ENCODE measurements around the gene ACVR1. TPM values are rescaled to one million over a fixed set of nuclear protein-coding genes. Genes with fewer than 3 reads are reported as not detected.
A peak's percentile ranks its signal among the peaks of the same experiment; 100 is the strongest.

The ACVR1 gene
- total and polyA plus RNA-seq, 5 donors from 2014 or later = 14.1 to 64.2 (median 19.4) TPM

DNA sequence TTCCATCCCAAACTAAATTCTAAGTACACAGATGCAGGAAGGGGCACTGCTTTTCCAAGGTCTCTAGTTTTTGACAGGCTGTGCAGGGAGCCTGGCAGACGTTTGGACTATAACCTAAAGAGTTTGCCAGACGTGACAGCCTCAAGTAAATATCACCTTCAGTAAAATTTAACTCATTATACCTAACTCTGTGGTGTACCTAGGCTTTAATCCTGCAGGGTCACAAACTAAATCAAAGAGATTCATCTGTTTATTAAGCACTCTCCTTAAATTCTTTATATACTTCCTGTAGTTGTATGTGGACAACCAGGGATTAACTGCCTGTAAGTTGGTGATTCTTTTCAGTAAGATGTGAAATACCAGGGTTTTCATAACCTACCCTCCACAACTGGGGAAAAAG lies 92.9 kb downstream of the ACVR1 start:
- no peak for DNase-seq

DNA sequence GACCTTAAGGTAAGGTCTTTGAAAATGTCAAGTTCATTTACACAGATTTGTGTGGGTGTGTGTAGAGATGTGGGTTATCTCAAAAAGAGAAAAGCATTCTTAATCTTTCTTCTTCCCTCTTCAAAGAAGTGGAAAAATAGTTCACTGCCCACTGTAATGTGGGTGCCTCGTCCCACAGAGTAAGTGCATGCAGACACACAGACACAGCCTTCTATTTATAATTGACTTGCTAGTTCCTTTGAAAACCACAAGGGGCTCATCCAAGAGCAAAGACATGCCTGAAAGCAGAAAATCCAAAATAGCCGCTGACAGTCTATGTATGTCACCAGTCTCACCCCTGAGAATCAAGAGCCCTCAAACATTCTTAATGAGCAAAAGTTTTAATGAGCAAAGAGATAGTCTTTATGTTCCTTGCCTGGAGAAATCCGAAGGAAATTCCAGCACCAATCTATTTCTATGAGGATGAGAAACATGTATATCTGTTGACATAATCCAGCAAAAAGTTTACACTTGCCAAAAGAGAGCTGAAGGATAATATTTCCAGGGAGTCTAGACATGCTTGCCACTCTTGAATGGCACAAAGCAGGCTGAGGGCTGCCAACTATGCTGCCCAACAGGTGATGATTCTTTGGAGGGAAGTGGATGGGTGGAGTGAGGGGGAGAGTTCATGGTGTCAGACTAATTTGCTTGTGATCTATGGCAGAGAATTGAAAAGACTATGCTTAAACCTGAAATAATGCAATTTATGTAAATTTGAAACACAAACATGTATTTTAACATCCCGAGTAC lies 93.9 kb downstream of the ACVR1 start:
- ATAC-seq (ENCODE audit: low read depth in 2 of 2) (no peak), DNase-seq (peak in 1 of 3 donors; percentile 46)
- Histone ChIP-seq H3K4me3 (ENCODE audit: low read depth, low read length) (no peak overlapping the region), H3K9me3 (ENCODE audit: control insufficient read depth in 2 of 2, low read length in 2 of 2) (no peaks in the 10 kb centered on the region), H3K27me3 (ENCODE audit: control insufficient read depth, insufficient read depth, low read length) (no peaks in the 10 kb centered on the region), H3K27ac (ENCODE audit: insufficient read depth, low read length, poor library complexity, severe bottlenecking) (no peak overlapping the region), H3K4me1 (ENCODE audit: control insufficient read depth, insufficient read depth, low read length, poor library complexity, severe bottlenecking) (peaks cover 24% of the 10 kb centered on the region), H3K36me3 (ENCODE audit: control insufficient read depth, insufficient read depth, low read length) (peaks cover 30% of the 10 kb centered on the region)
- Mint-ChIP-seq H3K9me3 (no peaks in the 10 kb centered on the region), H3K4me3 (peak overlapping the region in 1 of 4 donors; percentile 4), H3K4me1 (peaks cover 19 to 45% (median 40%) of the 10 kb centered on the region in 4 donors), H3K27ac (peak overlapping the region; percentile 62 to 81 (median 76)), H3K27me3 (no peaks in the 10 kb centered on the region), H3K36me3 (peaks cover 24% of the 10 kb centered on the region)

More for the DNA sequence above, 92.9 kb downstream of the ACVR1 start:
- Mint-ChIP-seq H3K27ac (peak overlapping the region in 1 of 3 donors; percentile 81), H3K36me3 (peaks cover 20% of the 10 kb centered on the region), H3K9me3 (no peaks in the 10 kb centered on the region), H3K4me3 (no peak overlapping the region), H3K27me3 (no peaks in the 10 kb centered on the region), H3K4me1 (peaks cover 19 to 49% (median 42%) of the 10 kb centered on the region in 4 donors)
- Histone ChIP-seq H3K4me3 (ENCODE audit: low read depth, low read length) (no peak overlapping the region), H3K36me3 (ENCODE audit: control insufficient read depth, insufficient read depth, low read length) (peaks cover 29% of the 10 kb centered on the region), H3K27me3 (ENCODE audit: control insufficient read depth, insufficient read depth, low read length) (no peaks in the 10 kb centered on the region), H3K9me3 (ENCODE audit: control insufficient read depth in 2 of 2, low read length in 2 of 2) (no peaks in the 10 kb centered on the region), H3K4me1 (ENCODE audit: control insufficient read depth, insufficient read depth, low read length, poor library complexity, severe bottlenecking) (peaks cover 24% of the 10 kb centered on the region), H3K27ac (ENCODE audit: insufficient read depth, low read length, poor library complexity, severe bottlenecking) (no peak overlapping the region)
- ATAC-seq (ENCODE audit: low read depth in 2 of 2) = no peak

DNA sequence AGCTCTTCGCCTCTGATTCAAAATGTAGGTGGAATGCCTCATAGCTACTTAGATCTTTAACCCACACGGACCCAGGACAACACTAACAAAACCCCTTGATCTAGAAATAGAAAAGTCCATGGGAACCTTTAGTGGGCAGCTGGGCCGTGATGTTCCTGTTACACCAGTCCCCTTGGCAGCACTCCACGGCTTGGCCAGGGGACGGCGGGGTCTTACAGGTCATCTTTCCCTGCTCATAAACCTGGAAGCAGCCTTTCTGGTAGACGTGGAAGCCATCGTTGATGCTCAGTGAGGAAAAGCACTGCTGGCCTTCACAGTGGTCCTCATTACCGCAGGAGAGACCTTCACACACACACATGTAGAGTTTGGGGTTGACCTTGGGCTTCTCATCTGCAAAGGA lies 95.9 kb downstream of the ACVR1 start:
- peaks cover 23% of the 10 kb centered on the region for H3K4me1 ChIP-seq (ENCODE audit: control insufficient read depth, insufficient read depth, low read length, poor library complexity, severe bottlenecking)
- no peaks in the 10 kb centered on the region for H3K9me3 ChIP-seq (ENCODE audit: control insufficient read depth in 2 of 2, low read length in 2 of 2)
- H3K36me3 Mint-ChIP-seq = peaks cover 34% of the 10 kb centered on the region
- H3K27ac Mint-ChIP-seq = peak overlapping the region in 2 of 3 donors; percentile 31 to 58
- no peaks in the 10 kb centered on the region for H3K27me3 ChIP-seq (ENCODE audit: control insufficient read depth, insufficient read depth, low read length)
- no peak overlapping the region for H3K4me3 Mint-ChIP-seq
- no peaks in the 10 kb centered on the region for H3K9me3 Mint-ChIP-seq
- peaks cover 40% of the 10 kb centered on the region for H3K36me3 ChIP-seq (ENCODE audit: control insufficient read depth, insufficient read depth, low read length)
- DNase-seq (no peak), ATAC-seq (ENCODE audit: low read depth in 2 of 2) (no peak)
- H3K4me3 ChIP-seq (ENCODE audit: low read depth, low read length) = no peak overlapping the region
- H3K27ac ChIP-seq (ENCODE audit: insufficient read depth, low read length, poor library complexity, severe bottlenecking) = no peak overlapping the region
- peaks cover 15 to 34% (median 30%) of the 10 kb centered on the region in 4 donors for H3K4me1 Mint-ChIP-seq
- H3K27me3 Mint-ChIP-seq = no peaks in the 10 kb centered on the region

DNA sequence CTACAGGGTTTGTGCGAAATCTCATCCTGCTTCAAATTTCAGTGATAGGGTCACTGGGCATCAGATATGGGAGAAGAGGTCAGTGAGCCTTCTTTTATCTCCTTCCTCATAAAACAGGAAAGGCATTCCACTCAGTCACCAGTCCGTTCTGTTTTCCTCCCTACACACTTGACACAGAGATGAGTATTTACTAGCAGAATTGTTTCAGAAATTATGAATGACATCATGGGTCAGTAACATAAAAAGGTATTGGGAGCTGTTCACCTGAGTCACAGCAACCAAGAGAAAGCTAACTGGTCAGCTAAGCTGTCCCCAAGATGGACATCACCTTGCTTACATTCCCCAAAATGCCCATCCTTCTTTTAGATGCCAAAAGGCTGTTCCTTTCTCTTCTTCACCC lies 96.3 kb downstream of the ACVR1 start:
- no peaks in the 10 kb centered on the region for H3K27me3 Mint-ChIP-seq
- ATAC-seq (ENCODE audit: low read depth in 2 of 2) = no peak
- H3K27ac Mint-ChIP-seq = peak overlapping the region in 1 of 3 donors; percentile 26
- peaks cover 19% of the 10 kb centered on the region for H3K4me1 ChIP-seq (ENCODE audit: control insufficient read depth, insufficient read depth, low read length, poor library complexity, severe bottlenecking)
- no peaks in the 10 kb centered on the region for H3K9me3 ChIP-seq (ENCODE audit: control insufficient read depth in 2 of 2, low read length in 2 of 2)
- H3K4me1 Mint-ChIP-seq = peaks cover 15 to 32% (median 30%) of the 10 kb centered on the region in 4 donors
- no peak overlapping the region for H3K4me3 Mint-ChIP-seq
- no peak overlapping the region for H3K4me3 ChIP-seq (ENCODE audit: low read depth, low read length)
- H3K9me3 Mint-ChIP-seq = no peaks in the 10 kb centered on the region
- no peaks in the 10 kb centered on the region for H3K27me3 ChIP-seq (ENCODE audit: control insufficient read depth, insufficient read depth, low read length)
- H3K27ac ChIP-seq (ENCODE audit: insufficient read depth, low read length, poor library complexity, severe bottlenecking) = no peak overlapping the region
- no peak for DNase-seq
- H3K36me3 Mint-ChIP-seq = peaks cover 38% of the 10 kb centered on the region
- peaks cover 45% of the 10 kb centered on the region for H3K36me3 ChIP-seq (ENCODE audit: control insufficient read depth, insufficient read depth, low read length)

DNA sequence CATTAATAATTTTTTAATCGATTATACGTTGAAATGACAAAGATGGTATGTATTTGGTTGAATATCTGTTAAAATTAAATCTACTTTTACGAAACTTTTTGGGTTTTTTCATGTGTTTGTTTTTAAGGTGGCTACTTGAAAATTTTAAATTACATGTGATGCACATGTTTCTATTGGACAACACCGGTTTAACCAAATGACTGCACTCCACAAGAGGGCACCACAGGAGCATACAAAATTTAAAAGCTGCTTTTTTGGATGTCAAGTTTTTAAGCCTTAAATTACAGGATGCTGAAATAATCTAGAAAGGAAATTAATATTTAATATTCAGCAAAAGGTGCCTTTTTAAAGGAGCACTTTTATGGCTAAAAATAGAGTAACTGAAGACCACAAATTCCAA lies 98.7 kb downstream of the ACVR1 start:
- no peaks in the 10 kb centered on the region for H3K27me3 ChIP-seq (ENCODE audit: control insufficient read depth, insufficient read depth, low read length)
- H3K27me3 Mint-ChIP-seq = no peaks in the 10 kb centered on the region
- no peaks in the 10 kb centered on the region for H3K9me3 ChIP-seq (ENCODE audit: control insufficient read depth in 2 of 2, low read length in 2 of 2)
- peaks cover 46% of the 10 kb centered on the region for H3K36me3 Mint-ChIP-seq
- H3K4me3 ChIP-seq (ENCODE audit: low read depth, low read length) = no peak overlapping the region
- no peak overlapping the region for H3K27ac Mint-ChIP-seq
- peaks cover 59% of the 10 kb centered on the region for H3K36me3 ChIP-seq (ENCODE audit: control insufficient read depth, insufficient read depth, low read length)
- H3K4me3 Mint-ChIP-seq = no peak overlapping the region
- no peaks in the 10 kb centered on the region for H3K9me3 Mint-ChIP-seq
- peaks cover 7% of the 10 kb centered on the region for H3K4me1 ChIP-seq (ENCODE audit: control insufficient read depth, insufficient read depth, low read length, poor library complexity, severe bottlenecking)
- peaks cover 5 to 15% (median 15%) of the 10 kb centered on the region in 4 donors for H3K4me1 Mint-ChIP-seq
- ATAC-seq (ENCODE audit: low read depth in 2 of 2) = peak; percentile 43 to 53
- H3K27ac ChIP-seq (ENCODE audit: insufficient read depth, low read length, poor library complexity, severe bottlenecking) = no peak overlapping the region
- DNase-seq = peak; percentile 20 to 75 (median 55)

DNA sequence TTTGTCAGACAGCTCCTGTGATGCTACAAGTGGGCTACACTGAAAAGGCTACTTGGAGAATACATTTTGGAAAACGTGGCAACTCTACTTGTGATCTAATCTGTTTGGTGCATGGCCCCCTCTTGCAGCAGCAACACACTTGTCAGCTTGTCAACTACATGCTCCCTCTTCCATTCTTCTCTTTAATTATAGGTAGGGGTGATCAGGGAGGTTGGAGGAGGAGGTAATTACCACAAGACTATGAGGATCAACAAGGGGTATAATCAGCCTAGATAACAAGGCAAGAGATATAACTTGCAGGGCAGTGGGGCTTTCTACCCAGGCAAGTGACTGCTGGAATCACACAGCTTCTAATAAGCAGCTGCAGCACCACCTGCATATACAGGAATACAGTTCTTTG lies 104.9 kb downstream of the ACVR1 start:
- no peaks in the 10 kb centered on the region for H3K27me3 ChIP-seq (ENCODE audit: control insufficient read depth, insufficient read depth, low read length)
- H3K4me3 ChIP-seq (ENCODE audit: low read depth, low read length) = no peak overlapping the region
- H3K4me3 Mint-ChIP-seq = no peak overlapping the region
- H3K4me1 ChIP-seq (ENCODE audit: control insufficient read depth, insufficient read depth, low read length, poor library complexity, severe bottlenecking) = no peaks in the 10 kb centered on the region
- peaks cover 66% of the 10 kb centered on the region for H3K36me3 Mint-ChIP-seq
- H3K36me3 ChIP-seq (ENCODE audit: control insufficient read depth, insufficient read depth, low read length) = peaks cover 78% of the 10 kb centered on the region
- no peaks in the 10 kb centered on the region for H3K27me3 Mint-ChIP-seq
- no peak overlapping the region for H3K27ac ChIP-seq (ENCODE audit: insufficient read depth, low read length, poor library complexity, severe bottlenecking)
- ATAC-seq (ENCODE audit: low read depth in 2 of 2) (no peak), DNase-seq (no peak)
- H3K4me1 Mint-ChIP-seq = peaks cover 0 to 2% (median 0%) of the 10 kb centered on the region in 4 donors
- no peaks in the 10 kb centered on the region for H3K9me3 Mint-ChIP-seq
- H3K9me3 ChIP-seq (ENCODE audit: control insufficient read depth in 2 of 2, low read length in 2 of 2) = no peaks in the 10 kb centered on the region
- no peak overlapping the region for H3K27ac Mint-ChIP-seq

DNA sequence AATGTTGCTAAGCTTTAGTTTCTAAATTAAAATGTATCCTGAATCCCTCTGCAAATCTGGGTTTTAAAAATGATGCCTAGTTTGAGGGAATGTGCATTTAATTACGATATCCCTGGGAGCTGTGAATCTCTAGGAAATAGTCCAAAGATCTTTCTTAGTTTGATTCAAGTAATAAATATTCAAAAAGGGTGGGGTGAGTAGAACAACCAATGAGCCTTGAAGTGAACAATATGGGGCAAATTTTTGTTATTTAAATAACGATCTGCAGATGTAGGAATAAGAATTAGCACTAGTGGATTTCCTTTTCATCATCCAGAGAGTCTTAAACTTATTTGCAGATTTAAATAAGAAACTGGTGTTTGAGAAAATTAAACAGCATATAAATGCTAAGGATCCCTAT lies 106.3 kb downstream of the ACVR1 start:
- Histone ChIP-seq H3K36me3 (ENCODE audit: control insufficient read depth, insufficient read depth, low read length) (peaks cover 79% of the 10 kb centered on the region), H3K27me3 (ENCODE audit: control insufficient read depth, insufficient read depth, low read length) (no peaks in the 10 kb centered on the region), H3K9me3 (ENCODE audit: control insufficient read depth in 2 of 2, low read length in 2 of 2) (no peaks in the 10 kb centered on the region), H3K27ac (ENCODE audit: insufficient read depth, low read length, poor library complexity, severe bottlenecking) (no peak overlapping the region), H3K4me3 (ENCODE audit: low read depth, low read length) (no peak overlapping the region), H3K4me1 (ENCODE audit: control insufficient read depth, insufficient read depth, low read length, poor library complexity, severe bottlenecking) (no peaks in the 10 kb centered on the region)
- peaks cover 0 to 2% (median 0%) of the 10 kb centered on the region in 4 donors for H3K4me1 Mint-ChIP-seq
- no peaks in the 10 kb centered on the region for H3K27me3 Mint-ChIP-seq
- no peaks in the 10 kb centered on the region for H3K9me3 Mint-ChIP-seq
- ATAC-seq (ENCODE audit: low read depth in 2 of 2) = no peak
- H3K4me3 Mint-ChIP-seq = no peak overlapping the region
- H3K27ac Mint-ChIP-seq = no peak overlapping the region
- peaks cover 64% of the 10 kb centered on the region for H3K36me3 Mint-ChIP-seq
- no peak for DNase-seq

DNA sequence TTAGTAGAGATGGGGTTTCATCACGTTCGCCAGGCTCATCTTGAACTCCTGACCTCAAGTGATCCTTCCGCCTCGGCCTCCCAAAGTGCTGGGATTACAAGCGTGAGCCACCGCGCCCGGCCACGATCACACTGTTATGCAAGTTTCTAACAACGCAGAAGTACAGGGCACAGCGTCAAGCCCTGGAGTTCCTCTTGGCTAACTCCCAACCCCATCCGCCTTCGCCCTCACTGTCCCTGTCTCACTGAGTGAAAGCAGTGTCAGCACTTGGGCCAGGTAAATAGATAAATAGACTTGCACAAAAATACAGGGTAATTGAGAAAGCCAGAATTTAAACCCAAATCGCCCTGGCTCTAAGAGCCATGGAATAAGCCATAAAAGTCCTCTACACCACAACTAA lies 111.7 kb downstream of the ACVR1 start:
- no peak for DNase-seq
- H3K9me3 ChIP-seq (ENCODE audit: control insufficient read depth in 2 of 2, low read length in 2 of 2) = no peaks in the 10 kb centered on the region
- H3K27me3 ChIP-seq (ENCODE audit: control insufficient read depth, insufficient read depth, low read length) = no peaks in the 10 kb centered on the region
- H3K4me1 Mint-ChIP-seq = peaks cover 0 to 10% (median 1%) of the 10 kb centered on the region in 4 donors
- no peak for ATAC-seq (ENCODE audit: low read depth in 2 of 2)
- H3K4me3 ChIP-seq (ENCODE audit: low read depth, low read length) = no peak overlapping the region
- no peaks in the 10 kb centered on the region for H3K27me3 Mint-ChIP-seq
- no peaks in the 10 kb centered on the region for H3K4me1 ChIP-seq (ENCODE audit: control insufficient read depth, insufficient read depth, low read length, poor library complexity, severe bottlenecking)
- H3K27ac Mint-ChIP-seq = no peak overlapping the region
- peaks cover 0 to 1% (median 0%) of the 10 kb centered on the region in 7 donors for H3K9me3 Mint-ChIP-seq
- no peak overlapping the region for H3K27ac ChIP-seq (ENCODE audit: insufficient read depth, low read length, poor library complexity, severe bottlenecking)
- no peak overlapping the region for H3K4me3 Mint-ChIP-seq
- peaks cover 65% of the 10 kb centered on the region for H3K36me3 Mint-ChIP-seq
- H3K36me3 ChIP-seq (ENCODE audit: control insufficient read depth, insufficient read depth, low read length) = peaks cover 78% of the 10 kb centered on the region

All from CD4-positive, CD25-positive, alpha-beta regulatory T cell (primary cell).